Muscle of back (tissue), 11 donors: Measurements from ENCODE around the gene UBE2QL1. TPM values are rescaled to one million over a fixed set of nuclear protein-coding genes. Genes with fewer than 3 reads are reported as not detected.

Source experiments
- DNase-seq, 3 donors: peaks; one replicate each; pipeline versions ENCODE4 v3.0.0 to v3.0.0-alpha.2; 2013
- polyA plus RNA-seq, 10 donors: library from polyadenylated mRNA; unstranded; fragments of 120-200 nt; gene quantifications; one replicate each; pipeline ENCODE4 v1.2.1, GENCODE V29; 2013; ENCODE audit not compliant: insufficient read length in 10 of 10

The UBE2QL1 gene
- polyA plus RNA-seq, 10 donors: 1.3 to 3.3 (median 2.2) TPM

DNA sequence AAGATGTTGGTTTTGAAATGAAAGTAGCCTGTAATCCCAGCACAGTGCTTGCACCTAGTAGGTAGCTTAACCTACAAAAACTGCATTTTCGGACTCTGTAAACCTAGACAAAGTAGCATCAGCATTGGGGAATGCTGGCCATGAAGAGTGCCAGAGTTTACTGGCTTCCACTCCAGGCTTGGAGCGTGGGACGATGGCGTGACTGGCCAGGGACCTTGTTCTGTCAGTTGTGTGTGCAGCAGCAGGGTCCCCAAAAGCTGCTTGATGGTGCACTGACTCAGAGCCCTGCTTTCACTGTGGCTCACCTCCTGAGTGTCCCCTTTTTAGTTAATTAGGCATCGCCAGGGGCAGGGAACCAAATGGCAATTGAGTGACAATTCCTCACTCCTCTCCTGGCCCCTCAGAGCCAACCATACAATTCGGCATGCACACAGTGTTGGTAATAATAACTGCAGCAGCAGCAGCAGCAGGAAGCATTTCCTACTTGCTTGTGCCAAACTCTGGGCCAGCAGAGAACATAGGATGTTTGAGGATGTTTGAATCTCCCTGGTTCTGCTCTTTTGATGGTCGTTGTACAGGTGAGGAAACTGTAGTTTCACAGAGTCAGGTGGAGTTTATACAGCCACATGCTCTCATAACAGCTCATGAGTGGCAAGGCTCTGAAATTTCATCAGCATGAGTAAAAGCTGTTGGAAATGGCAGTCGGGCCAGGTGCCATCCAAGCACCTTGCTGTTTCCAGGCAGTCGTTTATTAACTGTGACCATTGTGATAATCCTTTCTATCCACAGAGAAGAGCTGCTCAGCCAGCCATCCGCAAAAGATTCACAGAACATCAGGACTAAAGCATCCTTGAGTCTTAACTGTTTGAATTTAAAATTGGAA is 4.2 kb downstream of the UBE2QL1 start:
- no peak for DNase-seq

GRCh38 chr5:6453937-6454560 is 5.4 kb downstream of the UBE2QL1 start:
- DNase-seq: no peak

GRCh38 chr5:6454628-6455053 is 6.0 kb downstream of the UBE2QL1 start:
- DNase-seq: no peak

DNA sequence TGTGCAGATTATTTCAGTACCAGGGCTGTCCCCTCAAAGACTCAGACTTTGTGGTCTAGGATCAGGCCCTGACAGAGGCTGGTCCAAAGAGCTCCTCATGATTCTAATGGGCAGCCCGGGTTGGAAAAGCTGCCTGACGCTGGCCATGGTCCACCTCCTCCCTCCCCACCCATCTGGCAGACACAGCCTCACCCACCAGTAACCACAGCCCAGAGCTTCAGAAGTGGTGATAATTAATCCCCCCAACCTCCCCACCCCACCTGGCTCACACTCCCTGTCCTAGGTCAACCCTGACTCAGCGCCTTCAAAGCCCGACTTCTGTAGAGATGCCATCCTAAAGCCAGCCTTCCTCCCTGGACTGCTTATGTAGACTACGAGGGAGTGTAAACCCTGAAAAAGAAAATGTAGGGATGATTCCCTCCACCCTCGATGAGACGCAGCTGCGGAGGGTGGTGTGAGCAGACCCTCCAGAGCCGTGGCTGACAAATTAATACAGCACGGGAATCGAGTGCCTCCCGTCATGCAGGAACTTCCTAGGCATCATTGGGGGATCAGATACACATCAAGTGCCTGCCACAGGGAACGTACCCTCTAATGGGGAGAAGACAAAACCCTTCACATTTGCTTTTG is 7.0 kb downstream of the UBE2QL1 start:
- no peak for DNase-seq

- DNase-seq: no peak
Observed at GRCh38 chr5:6456766-6457370, 8.2 kb downstream of the UBE2QL1 start.

GRCh38 chr5:6457592-6457991 is 8.9 kb downstream of the UBE2QL1 start:
- DNase-seq: no peak

DNA sequence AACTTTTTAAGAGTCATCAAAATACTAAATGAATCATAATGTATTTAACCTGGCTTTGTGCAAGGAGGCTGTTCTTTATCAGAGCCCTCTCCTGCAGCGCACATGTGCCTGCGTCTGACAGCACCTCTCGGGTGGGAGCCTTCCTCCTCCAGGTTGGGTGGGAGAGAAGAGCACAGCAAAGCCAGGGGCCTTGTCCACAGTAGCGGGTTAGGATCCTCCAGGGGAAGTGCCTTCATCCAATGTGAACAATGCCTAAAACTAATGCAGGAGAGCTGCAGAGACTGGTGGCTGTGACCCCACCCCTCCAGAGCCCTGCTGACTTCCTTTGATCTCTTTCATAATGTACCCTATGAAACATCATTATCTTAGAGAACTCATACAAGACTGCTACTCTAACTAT is 10.2 kb downstream of the UBE2QL1 start:
- DNase-seq: no peak

DNA sequence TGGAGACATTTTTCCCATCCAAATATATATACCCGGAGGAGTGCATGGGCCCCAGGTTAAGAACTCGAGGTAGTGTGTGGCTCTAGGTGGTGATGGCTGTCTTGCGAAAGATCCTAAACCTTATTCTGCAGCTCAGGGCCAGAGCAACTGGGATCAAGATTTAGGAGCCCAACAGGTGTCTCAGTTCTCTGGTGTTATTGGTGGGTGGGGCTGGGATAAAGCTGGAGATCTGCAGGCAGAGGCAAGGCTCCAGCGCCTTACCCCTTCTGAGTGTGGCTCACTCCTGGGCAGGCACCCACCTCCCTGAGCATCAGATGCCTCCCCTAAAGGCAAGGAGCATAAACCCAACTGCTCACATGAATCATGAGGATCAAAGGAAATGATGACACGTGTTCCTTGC is 11.2 kb downstream of the UBE2QL1 start:
- no peak for DNase-seq

GRCh38 chr5:6461006-6461405 is 12.3 kb downstream of the UBE2QL1 start:
- no peak for DNase-seq

GRCh38 chr5:6461793-6462650 is 13.4 kb downstream of the UBE2QL1 start:
- DNase-seq: no peak

- no peak for DNase-seq
Observed at GRCh38 chr5:6462671-6463070, 14.0 kb downstream of the UBE2QL1 start.

GRCh38 chr5:6464441-6464840 is 15.8 kb downstream of the UBE2QL1 start:
- DNase-seq: no peak

GRCh38 chr5:6465831-6466790 is 17.5 kb downstream of the UBE2QL1 start:
- no peak for DNase-seq

DNA sequence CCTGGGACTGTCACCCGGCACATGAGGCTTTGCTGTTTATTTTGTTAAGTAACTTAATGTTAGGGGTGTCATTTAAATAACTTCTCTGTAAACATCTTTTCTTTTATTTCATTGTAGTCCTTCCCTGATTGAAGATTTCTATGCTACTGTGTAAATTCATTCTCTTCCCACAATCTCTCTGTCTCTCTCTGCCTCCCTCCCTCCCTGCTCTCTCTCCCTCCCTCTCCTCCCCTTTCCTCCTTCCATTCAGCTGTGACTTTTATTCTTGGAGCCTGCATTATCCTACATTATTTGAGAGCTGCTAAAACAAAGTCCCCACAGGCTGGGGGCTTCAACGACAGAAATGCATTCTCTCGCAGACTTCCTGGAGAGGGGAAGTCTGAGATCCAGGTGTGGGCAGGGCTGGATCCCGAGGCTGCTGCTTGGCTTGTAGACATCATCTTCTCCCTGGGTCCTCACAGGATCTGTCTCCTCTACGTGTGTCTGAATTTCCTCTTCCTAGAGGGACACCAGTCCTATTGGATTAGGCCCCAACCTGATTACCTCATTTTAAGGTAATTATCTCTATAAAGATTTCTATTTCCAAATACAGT is 18.4 kb downstream of the UBE2QL1 start:
- DNase-seq: no peak

- DNase-seq: no peak
Observed at GRCh38 chr5:6467591-6467990, 18.9 kb downstream of the UBE2QL1 start.

- no peak for DNase-seq
Observed at GRCh38 chr5:6468104-6468503, 19.4 kb downstream of the UBE2QL1 start.

DNA sequence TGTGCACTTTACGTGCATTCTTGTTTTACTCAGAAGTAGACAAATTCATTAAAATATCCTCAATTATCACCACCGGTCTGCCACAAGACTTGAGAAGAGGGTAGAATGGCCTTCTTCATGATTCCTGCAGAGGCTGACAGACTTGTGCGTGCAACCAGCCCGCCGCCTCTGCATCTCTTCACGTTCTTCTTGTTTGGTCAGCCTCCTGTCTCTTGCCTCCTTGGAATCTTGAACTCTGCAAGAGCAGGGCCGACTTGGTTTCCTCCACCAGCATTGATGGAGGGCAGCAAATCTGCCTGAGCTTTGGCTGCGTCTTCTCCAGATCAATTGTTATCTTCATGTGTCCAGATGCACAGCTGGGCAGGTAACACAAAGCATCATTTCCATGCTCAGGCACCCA is 20.2 kb downstream of the UBE2QL1 start:
- DNase-seq: no peak

- DNase-seq: no peak
Observed at GRCh38 chr5:6469836-6470235, 21.2 kb downstream of the UBE2QL1 start.

DNA sequence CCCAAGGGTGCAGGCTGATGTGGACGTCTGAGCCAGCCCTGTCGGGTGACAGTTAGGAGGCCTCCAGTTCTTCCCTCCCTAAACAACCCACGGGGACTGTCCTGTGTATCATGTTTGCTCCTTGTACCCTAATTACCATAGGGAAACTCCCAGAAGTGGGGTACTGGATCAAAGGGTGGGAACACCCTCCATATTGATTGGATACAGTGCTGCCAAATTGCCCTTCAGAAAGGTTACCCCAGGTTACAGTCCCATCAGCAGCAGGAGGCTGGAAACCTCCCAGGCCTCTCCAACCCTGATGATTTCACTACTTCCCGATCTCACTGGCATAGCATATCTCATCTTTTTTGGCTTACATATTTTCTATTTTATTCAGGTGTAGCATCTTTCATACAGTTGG is 22.0 kb downstream of the UBE2QL1 start:
- DNase-seq: no peak

DNA sequence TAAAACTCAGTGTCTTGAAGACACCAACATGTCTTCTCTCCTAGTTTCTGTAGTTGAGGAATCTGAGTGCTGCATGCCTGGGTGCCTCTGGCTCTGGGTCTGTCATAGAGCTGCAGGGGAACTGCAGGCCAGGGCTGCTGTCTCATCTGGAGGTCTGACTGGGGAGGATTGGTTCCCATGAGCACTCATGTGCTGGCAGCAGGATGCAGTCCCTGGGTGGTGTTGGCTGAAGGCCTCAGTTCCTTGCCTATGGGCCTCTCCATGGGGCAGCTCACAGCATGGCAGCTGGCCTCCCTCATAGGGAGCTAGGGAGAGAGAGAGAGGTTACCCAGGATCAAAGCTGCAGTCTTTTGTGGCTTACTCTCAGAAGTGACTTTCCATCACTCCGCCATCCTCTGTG is 22.6 kb downstream of the UBE2QL1 start:
- no peak for DNase-seq
